ENCODE data around the gene FAM167B.
A peak's percentile ranks its signal among the peaks of the same experiment; 100 is the strongest.

Gene FAM167B

GRCh38 chr1:32231843-32232432 is 15.1 kb upstream of the FAM167B start:
- no peak overlapping the region for H3K4me2 ChIP-seq (ENCODE audit: low read length)
- no peaks in the 10 kb centered on the region for H3K79me2 ChIP-seq
- H3K9ac ChIP-seq = no peak overlapping the region
- H2AFZ ChIP-seq = no peak overlapping the region
- H3K36me3 ChIP-seq (ENCODE audit: control insufficient read depth, insufficient read depth, low read length) = no peaks in the 10 kb centered on the region
- H3K9me3 ChIP-seq (ENCODE audit: control insufficient read depth, low read length) = no peaks in the 10 kb centered on the region
- H3K27me3 ChIP-seq (ENCODE audit: control insufficient read depth, insufficient read depth, low read length) = no peaks in the 10 kb centered on the region
- TF ChIP-seq, protein P1, sequence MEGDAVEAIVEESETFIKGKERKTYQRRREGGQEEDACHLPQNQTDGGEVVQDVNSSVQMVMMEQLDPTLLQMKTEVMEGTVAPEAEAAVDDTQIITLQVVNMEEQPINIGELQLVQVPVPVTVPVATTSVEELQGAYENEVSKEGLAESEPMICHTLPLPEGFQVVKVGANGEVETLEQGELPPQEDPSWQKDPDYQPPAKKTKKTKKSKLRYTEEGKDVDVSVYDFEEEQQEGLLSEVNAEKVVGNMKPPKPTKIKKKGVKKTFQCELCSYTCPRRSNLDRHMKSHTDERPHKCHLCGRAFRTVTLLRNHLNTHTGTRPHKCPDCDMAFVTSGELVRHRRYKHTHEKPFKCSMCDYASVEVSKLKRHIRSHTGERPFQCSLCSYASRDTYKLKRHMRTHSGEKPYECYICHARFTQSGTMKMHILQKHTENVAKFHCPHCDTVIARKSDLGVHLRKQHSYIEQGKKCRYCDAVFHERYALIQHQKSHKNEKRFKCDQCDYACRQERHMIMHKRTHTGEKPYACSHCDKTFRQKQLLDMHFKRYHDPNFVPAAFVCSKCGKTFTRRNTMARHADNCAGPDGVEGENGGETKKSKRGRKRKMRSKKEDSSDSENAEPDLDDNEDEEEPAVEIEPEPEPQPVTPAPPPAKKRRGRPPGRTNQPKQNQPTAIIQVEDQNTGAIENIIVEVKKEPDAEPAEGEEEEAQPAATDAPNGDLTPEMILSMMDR (IDR thresholded peaks at IDR 0.05) = no peak
- no peaks in the 10 kb centered on the region for H3K4me1 ChIP-seq
- H3K27ac ChIP-seq = no peak overlapping the region
- no peak overlapping the region for H3K4me3 ChIP-seq (ENCODE audit: low read depth, low read length)

GRCh38 chr1:32232558-32233304 is 14.3 kb upstream of the FAM167B start:
- H3K79me2 ChIP-seq = no peaks in the 10 kb centered on the region
- no peaks in the 10 kb centered on the region for H3K4me1 ChIP-seq
- H2AFZ ChIP-seq = no peak overlapping the region
- H3K4me3 ChIP-seq (ENCODE audit: low read depth, low read length) = no peak overlapping the region
- no peak overlapping the region for H3K9ac ChIP-seq
- no peaks in the 10 kb centered on the region for H3K36me3 ChIP-seq (ENCODE audit: control insufficient read depth, insufficient read depth, low read length)
- TF ChIP-seq, protein P1 (IDR thresholded peaks at IDR 0.05) = no peak
- H3K9me3 ChIP-seq (ENCODE audit: control insufficient read depth, low read length) = no peaks in the 10 kb centered on the region
- no peaks in the 10 kb centered on the region for H3K27me3 ChIP-seq (ENCODE audit: control insufficient read depth, insufficient read depth, low read length)
- no peak overlapping the region for H3K4me2 ChIP-seq (ENCODE audit: low read length)
- H3K27ac ChIP-seq = no peak overlapping the region

DNA sequence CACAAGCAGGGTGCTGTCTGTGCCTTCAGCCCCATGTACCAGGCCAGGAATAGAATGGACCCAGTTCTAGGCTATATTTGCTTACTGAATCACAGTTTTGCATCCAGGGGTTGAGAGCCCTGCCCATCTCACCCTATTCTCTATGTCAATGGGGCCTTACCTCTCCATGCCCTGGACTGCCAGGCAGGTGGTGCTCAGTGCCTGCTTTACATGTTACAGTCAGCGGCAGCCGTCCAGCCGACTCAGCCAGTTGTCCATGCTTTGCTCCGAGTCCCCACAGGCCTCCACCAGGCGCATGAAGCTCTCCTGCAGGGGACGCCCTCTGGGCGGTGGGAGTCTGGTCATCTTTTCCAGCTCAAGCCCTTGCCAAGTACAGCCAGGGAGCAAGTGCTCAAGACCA is 12.2 kb upstream of the FAM167B start:
- TF ChIP-seq, protein P1 (IDR thresholded peaks at IDR 0.05) = no peak
- Histone ChIP-seq H3K36me3 (ENCODE audit: control insufficient read depth, insufficient read depth, low read length) (no peaks in the 10 kb centered on the region), H3K4me3 (ENCODE audit: low read depth, low read length) (no peak overlapping the region), H2AFZ (no peak overlapping the region), H3K9me3 (ENCODE audit: control insufficient read depth, low read length) (no peaks in the 10 kb centered on the region), H3K27me3 (ENCODE audit: control insufficient read depth, insufficient read depth, low read length) (no peaks in the 10 kb centered on the region), H3K79me2 (no peaks in the 10 kb centered on the region), H3K4me1 (no peaks in the 10 kb centered on the region), H3K4me2 (ENCODE audit: low read length) (no peak overlapping the region), H3K27ac (no peak overlapping the region), H3K9ac (no peak overlapping the region)

DNA sequence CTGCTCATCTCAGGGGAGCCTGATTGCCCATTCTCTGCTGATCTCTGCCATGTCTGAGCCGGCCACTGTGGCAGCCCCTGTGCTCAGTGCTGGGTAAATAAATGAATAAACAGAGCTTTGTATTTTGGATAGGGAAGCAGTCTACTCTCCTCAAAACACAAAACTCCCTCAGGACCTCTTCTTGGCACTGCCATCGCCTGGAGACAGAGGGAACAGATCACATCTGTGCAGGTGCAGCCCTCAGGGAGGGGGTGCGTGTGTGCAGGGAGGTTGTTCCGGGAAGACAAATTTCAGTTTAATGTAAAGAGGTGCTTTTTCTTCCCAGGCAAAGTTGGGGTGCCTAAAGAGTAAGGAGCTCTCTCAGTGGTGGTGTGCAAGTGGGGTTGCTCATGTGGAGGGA is 7.7 kb upstream of the FAM167B start:
- H3K4me2 ChIP-seq (ENCODE audit: low read length) = peak overlapping the region; percentile 92
- H3K79me2 ChIP-seq = no peaks in the 10 kb centered on the region
- H3K9me3 ChIP-seq (ENCODE audit: control insufficient read depth, low read length) = no peaks in the 10 kb centered on the region
- no peaks in the 10 kb centered on the region for H3K4me1 ChIP-seq
- H3K27ac ChIP-seq = no peak overlapping the region
- H3K36me3 ChIP-seq (ENCODE audit: control insufficient read depth, insufficient read depth, low read length) = no peaks in the 10 kb centered on the region
- TF ChIP-seq, protein P1 (IDR thresholded peaks at IDR 0.05) = no peak
- H3K9ac ChIP-seq = no peak overlapping the region
- no peak overlapping the region for H3K4me3 ChIP-seq (ENCODE audit: low read depth, low read length)
- H2AFZ ChIP-seq = no peak overlapping the region
- H3K27me3 ChIP-seq (ENCODE audit: control insufficient read depth, insufficient read depth, low read length) = no peaks in the 10 kb centered on the region

- Histone ChIP-seq H3K27ac (peak overlapping the region; percentile 60), H3K4me3 (ENCODE audit: low read depth, low read length) (peak overlapping the region; percentile 58), H3K79me2 (no peaks in the 10 kb centered on the region), H3K4me1 (no peaks in the 10 kb centered on the region), H2AFZ (peak overlapping the region; percentile 80), H3K9me3 (ENCODE audit: control insufficient read depth, low read length) (no peaks in the 10 kb centered on the region), H3K4me2 (ENCODE audit: low read length) (peak overlapping the region; percentile 92), H3K36me3 (ENCODE audit: control insufficient read depth, insufficient read depth, low read length) (no peaks in the 10 kb centered on the region), H3K9ac (no peak overlapping the region), H3K27me3 (ENCODE audit: control insufficient read depth, insufficient read depth, low read length) (no peaks in the 10 kb centered on the region)
- TF ChIP-seq, protein P1 (IDR thresholded peaks at IDR 0.05) = no peak
Measured at GRCh38 chr1:32239790-32240139, 7.3 kb upstream of the FAM167B start.
